ENCODE measurements around the gene PER1.

Gene PER1

DNA sequence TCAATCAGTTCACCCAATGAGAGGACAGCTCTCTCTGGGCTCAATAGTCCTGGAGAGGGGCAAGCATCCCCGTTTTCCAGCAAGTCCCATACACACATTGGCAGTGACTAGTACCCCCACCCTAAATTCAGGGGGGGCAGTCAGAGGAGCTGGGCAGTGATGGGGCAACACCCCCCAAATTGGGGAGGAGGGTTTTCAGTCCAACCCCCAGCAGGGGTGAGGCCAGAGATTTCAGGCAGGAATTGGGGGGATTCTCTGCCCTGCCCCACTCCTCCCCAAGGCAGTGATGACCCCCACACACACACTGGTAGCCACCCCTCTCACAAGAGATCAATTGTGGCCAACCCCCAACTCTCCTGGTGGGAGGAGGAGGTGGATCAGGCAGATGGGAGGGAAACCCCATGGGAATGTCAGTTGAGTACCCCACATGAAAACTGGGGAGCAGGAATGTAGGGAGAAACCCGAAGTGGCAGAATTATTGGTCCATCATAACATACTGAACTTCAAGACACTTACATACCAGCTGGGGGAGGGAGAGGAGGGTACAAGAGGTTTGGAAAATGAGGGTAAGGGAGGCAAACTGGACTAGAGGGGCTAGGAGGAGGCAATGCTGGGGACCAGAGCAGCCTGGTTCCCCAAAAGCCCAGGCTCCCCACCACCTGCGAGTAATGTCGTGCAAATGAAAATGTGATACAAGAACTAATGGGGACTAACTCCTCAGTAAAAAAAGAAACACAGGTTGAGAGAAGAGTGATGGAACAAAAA is 7.4 kb upstream of the PER1 start:
- no peak for DNase-seq (ENCODE audit: low spot score)
- TF ChIP-seq, protein P1, sequence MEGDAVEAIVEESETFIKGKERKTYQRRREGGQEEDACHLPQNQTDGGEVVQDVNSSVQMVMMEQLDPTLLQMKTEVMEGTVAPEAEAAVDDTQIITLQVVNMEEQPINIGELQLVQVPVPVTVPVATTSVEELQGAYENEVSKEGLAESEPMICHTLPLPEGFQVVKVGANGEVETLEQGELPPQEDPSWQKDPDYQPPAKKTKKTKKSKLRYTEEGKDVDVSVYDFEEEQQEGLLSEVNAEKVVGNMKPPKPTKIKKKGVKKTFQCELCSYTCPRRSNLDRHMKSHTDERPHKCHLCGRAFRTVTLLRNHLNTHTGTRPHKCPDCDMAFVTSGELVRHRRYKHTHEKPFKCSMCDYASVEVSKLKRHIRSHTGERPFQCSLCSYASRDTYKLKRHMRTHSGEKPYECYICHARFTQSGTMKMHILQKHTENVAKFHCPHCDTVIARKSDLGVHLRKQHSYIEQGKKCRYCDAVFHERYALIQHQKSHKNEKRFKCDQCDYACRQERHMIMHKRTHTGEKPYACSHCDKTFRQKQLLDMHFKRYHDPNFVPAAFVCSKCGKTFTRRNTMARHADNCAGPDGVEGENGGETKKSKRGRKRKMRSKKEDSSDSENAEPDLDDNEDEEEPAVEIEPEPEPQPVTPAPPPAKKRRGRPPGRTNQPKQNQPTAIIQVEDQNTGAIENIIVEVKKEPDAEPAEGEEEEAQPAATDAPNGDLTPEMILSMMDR (IDR thresholded peaks at IDR 0.05; ENCODE audit: extremely low read depth, missing control alignments): no peak

DNA sequence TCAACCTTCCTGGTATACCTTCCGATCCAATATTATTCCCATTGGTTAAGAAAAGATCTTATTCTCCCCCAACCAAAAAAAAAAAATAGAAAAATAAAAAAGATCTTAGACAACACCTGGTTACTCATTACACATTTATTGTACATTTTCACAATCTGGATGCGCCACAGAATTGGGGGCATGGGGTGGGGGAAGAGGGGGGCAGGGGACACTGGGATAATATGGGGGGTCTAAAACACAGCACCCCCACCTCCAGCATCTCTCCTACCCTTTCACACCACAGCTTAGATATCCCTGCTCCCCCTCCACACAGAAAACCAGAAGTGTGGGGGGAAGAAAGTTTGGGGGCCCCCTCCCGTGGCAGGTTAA is 6.8 kb upstream of the PER1 start:
- DNase-seq (ENCODE audit: low spot score): no peak
- TF ChIP-seq, protein P1 (IDR thresholded peaks at IDR 0.05; ENCODE audit: extremely low read depth, missing control alignments): no peak

DNA sequence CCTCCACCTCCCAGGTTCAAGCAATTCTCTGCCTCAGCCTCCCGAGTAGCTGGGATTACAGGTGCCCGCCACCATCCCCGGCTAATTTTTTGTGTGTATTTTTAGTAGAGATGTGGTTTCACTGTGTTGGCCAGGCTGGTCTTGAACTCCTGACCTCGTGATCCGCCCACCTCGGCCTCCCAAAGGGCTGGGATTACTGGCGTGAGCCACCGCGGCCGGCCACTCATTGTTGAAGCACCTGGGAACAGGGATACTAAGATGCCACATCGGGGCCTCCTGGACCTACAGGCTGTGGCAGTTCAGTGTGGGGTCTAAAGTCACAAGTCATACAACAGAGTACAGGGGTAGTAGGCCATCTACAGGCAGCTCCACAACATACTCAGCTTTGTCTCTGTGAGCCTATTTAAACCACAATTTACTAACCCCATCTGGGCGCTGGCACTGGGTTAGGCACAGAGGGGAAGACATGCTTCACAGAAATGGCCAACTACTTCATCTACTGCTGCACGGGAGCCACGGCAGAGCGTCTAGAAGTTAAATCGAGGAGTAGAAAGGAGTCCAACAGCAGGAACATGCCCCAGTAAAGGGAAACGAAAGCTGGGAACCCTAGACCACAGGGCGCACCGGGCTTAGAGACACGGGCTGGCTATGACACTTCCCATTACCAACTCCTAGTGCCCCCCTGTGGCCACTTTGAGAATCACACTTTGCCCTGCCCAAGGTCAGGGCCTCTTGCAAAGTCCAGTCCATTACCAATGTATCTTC is 6.2 kb upstream of the PER1 start:
- DNase-seq (ENCODE audit: low spot score): peak; percentile 86
- TF ChIP-seq, protein P1 (IDR thresholded peaks at IDR 0.05; ENCODE audit: extremely low read depth, missing control alignments): peak; percentile 72

DNA sequence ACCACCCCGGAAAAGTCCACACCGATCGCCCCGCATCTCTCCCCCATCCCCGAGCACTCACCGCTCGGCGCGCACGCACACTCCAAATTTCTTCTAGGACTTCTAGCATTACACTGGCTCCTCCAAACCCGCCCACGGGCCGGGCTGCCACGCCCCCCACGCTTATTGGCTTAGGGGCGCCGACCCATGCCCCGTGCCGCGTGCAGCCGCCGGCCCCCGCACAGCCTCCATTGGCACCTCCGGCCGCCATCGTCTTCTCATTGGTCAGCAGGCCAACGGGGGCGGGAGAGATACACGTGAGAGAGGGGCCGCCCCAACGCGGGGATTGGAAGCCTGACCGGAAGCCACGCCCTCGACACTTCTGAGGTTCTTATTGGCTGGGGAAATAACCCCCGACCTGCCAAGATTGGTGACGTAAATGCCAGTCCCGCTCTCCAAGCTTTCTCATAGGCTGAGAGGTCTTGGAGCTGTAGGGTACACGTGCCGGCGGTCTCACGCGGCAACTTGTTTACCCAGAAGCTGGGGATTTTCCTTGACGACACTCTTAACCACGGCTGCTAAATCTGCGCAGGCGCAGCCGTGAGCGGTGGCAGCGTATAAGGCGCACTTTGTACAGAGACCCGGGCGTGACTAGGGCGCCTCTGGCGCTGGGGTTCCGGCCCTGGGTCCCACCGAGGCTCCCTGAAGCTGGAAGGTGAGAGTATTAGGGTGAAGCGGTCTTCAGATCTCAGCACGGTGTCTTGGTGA is 4.2 kb upstream of the PER1 start:
- TF ChIP-seq, protein P1 (IDR thresholded peaks at IDR 0.05; ENCODE audit: extremely low read depth, missing control alignments): peak; percentile 19
- DNase-seq (ENCODE audit: low spot score): peak; percentile 97

DNA sequence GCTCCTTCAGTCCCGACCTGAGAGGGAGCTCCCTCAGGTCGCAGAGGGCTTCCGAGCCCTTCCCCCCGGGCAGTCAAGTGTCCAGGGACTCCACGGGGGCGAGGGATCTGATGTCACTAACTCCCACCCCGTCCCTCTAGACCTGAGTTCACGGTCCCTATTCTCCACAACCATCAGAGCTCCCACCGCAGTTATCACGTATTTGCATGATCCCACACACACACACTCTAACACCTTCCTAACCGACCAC is 3.7 kb upstream of the PER1 start:
- DNase-seq (ENCODE audit: low spot score): no peak
- TF ChIP-seq, protein P1 (IDR thresholded peaks at IDR 0.05; ENCODE audit: extremely low read depth, missing control alignments): no peak

DNA sequence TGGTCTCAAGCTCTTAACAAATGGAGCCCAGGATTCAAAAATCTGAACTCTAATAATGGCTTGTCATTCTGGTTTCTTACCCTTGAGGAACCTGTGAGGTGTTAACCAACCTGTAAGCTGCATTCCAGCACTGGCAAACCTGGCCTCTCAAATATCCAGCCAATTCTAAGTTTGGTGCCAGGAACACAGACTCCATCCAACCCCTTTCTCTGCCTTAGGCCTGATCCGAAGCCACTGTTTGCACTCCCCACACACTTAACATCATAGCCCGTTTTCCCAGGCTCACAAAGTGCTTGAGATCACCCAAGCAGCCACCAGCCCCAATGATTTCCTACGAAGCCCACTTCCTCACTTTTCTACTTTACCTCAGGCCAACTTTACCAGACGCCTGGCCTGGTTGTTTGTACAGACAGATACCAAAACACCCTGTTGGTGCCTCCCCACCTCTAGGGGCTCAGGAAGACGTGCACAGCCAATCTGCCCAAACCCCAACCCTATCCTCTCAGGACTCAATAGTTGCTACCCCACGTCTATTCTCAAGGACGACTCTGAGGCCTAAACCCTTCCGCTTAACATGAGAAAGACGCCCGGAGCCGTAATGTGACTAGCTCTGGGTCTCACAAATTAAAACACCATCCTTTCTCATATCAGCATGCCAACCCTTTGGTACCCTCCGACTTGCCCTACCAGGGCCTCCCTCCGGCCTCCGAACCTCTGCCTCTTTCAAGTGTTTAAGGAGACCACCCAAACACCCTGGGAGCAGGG is 3.2 kb upstream of the PER1 start:
- TF ChIP-seq, protein P1 (IDR thresholded peaks at IDR 0.05; ENCODE audit: extremely low read depth, missing control alignments): no peak
- no peak for DNase-seq (ENCODE audit: low spot score)
